Vagina (tissue), 2 donors: ENCODE results near the gene ISOC2. TPM values are rescaled to one million over a fixed set of nuclear protein-coding genes. Genes with fewer than 3 reads are reported as not detected.

ENCODE experiments used
- DNase-seq, 2 donors: peaks; one replicate each; pipeline ENCODE4 v3.0.0-alpha.2; 2017; ENCODE audit errors: extremely low spot score in 2 of 2
- H3K27ac ChIP-seq: fragments of 200-600 bp; sonication (generic); one replicate; pipeline ENCODE4 v1.5.1; 2019
- H3K27me3 ChIP-seq: fragments of 200-600 bp; sonication (generic); one replicate; pipeline ENCODE4 v1.5.1; 2019
- H3K36me3 ChIP-seq, 2 donors: fragments of 200-600 bp; sonication (generic); one replicate each; pipeline ENCODE4 v1.5.1; 2017 to 2019
- H3K4me1 ChIP-seq: fragments of 200-600 bp; sonication (generic); one replicate; pipeline ENCODE4 v1.5.1; 2019
- H3K4me3 ChIP-seq, 2 donors: fragments of 200-600 bp; sonication (generic); 1 replicate in 1 of 2; 2 replicates in 1 of 2; pipeline ENCODE4 v1.5.1; 2016 to 2019
- H3K9me3 ChIP-seq: fragments of 200-600 bp; sonication (generic); one replicate; pipeline ENCODE4 v1.5.1; 2019
- CTCF ChIP-seq, 3 experiments: fragments of 450-650 bp in 2 of 3; fragments of 200-600 bp in 1 of 3; sonication (generic) in 1 of 3; IDR thresholded peaks; one replicate each; pipeline ENCODE4 v1.5.1; 2017 to 2019; ENCODE audit warnings: antibody characterized with exemption in 3 of 3, mild to moderate bottlenecking in 2 of 3, moderate library complexity in 2 of 3
- POLR2A ChIP-seq, 2 donors: fragments of 450-650 bp; IDR thresholded peaks; one replicate each; pipeline ENCODE4 v1.6.1; 2017; ENCODE audit warnings: antibody characterized with exemption in 2 of 2, mild to moderate bottlenecking in 2 of 2, moderate library complexity in 2 of 2
- POLR2AphosphoS5 ChIP-seq, 2 donors: sonication (generic); formaldehyde crosslinking; IDR thresholded peaks; one replicate each; pipeline ENCODE4 v1.9.0; 2017; ENCODE audit warnings: antibody characterized with exemption in 2 of 2, mild to moderate bottlenecking in 2 of 2, low read depth in 1 of 2; ENCODE audit not compliant: insufficient read depth in 1 of 2
- intact Hi-C: fragments of 100-400 bp; cut with DNase I; formaldehyde crosslinking; loops from one replicate; pipeline ENCODE4 v1.15.1; 2023
- total RNA-seq: library from RNA; depleted of rRNA; stranded (reverse); fragments of >200 nt; gene quantifications from one replicate; pipeline ENCODE4 v1.2.3, GENCODE V29; 2016

Gene ISOC2
- total RNA-seq, 1 donor from 2014 or later: 61.4 TPM

GRCh38 chr19:55446060-55446459 is 15.4 kb downstream of the ISOC2 start:
- intact Hi-C loops: no loop called here
- no peaks in the 10 kb centered on the region for H3K36me3 ChIP-seq
- no peak overlapping the region for H3K4me3 ChIP-seq
- peaks cover 10% of the 10 kb centered on the region for H3K27me3 ChIP-seq
- H3K27ac ChIP-seq: no peak overlapping the region
- no peaks in the 10 kb centered on the region for H3K9me3 ChIP-seq
- H3K4me1 ChIP-seq: peaks cover 18% of the 10 kb centered on the region
- TF ChIP-seq POLR2AphosphoS5 (IDR thresholded peaks at IDR 0.05; ENCODE audit: insufficient read depth in 1 of 2, low read depth in 1 of 2) (peak in 1 of 2 donors; percentile 53), CTCF (IDR thresholded peaks at IDR 0.05) (no peak)
- no peak for DNase-seq

- intact Hi-C loops: no loop called here
- H3K4me1 ChIP-seq: peaks cover 28% of the 10 kb centered on the region
- H3K27me3 ChIP-seq: peaks cover 16% of the 10 kb centered on the region
- TF ChIP-seq POLR2AphosphoS5 (IDR thresholded peaks at IDR 0.05; ENCODE audit: insufficient read depth in 1 of 2, low read depth in 1 of 2) (no peak), POLR2A (IDR thresholded peaks at IDR 0.05) (no peak), CTCF (IDR thresholded peaks at IDR 0.05) (no peak)
- no peak overlapping the region for H3K4me3 ChIP-seq
- DNase-seq: no peak
- H3K36me3 ChIP-seq: no peaks in the 10 kb centered on the region
- H3K27ac ChIP-seq: no peak overlapping the region
- H3K9me3 ChIP-seq: no peaks in the 10 kb centered on the region
Observed at GRCh38 chr19:55444646-55445045, 16.8 kb downstream of the ISOC2 start.

- peaks cover 21% of the 10 kb centered on the region for H3K27me3 ChIP-seq
- H3K36me3 ChIP-seq: no peaks in the 10 kb centered on the region
- intact Hi-C loops: no loop called here
- H3K9me3 ChIP-seq: no peaks in the 10 kb centered on the region
- no peak overlapping the region for H3K4me3 ChIP-seq
- DNase-seq: no peak
- H3K27ac ChIP-seq: no peak overlapping the region
- TF ChIP-seq POLR2A (IDR thresholded peaks at IDR 0.05) (no peak), CTCF (IDR thresholded peaks at IDR 0.05) (no peak), POLR2AphosphoS5 (IDR thresholded peaks at IDR 0.05; ENCODE audit: insufficient read depth in 1 of 2, low read depth in 1 of 2) (no peak)
- H3K4me1 ChIP-seq: peaks cover 28% of the 10 kb centered on the region
Observed at GRCh38 chr19:55443824-55444480, 17.5 kb downstream of the ISOC2 start.

- no peaks in the 10 kb centered on the region for H3K36me3 ChIP-seq
- DNase-seq: no peak
- H3K4me3 ChIP-seq: no peak within 1 kb of the TSS
- no peak within 1 kb of the TSS for H3K27ac ChIP-seq
- H3K27me3 ChIP-seq: peaks cover 21% of the 10 kb centered on the region
- no peaks in the 10 kb centered on the region for H3K9me3 ChIP-seq
- TF ChIP-seq POLR2AphosphoS5 (IDR thresholded peaks at IDR 0.05; ENCODE audit: insufficient read depth in 1 of 2, low read depth in 1 of 2): no peak
- no peak for TF ChIP-seq CTCF (IDR thresholded peaks at IDR 0.05)
- no peak for TF ChIP-seq POLR2A (IDR thresholded peaks at IDR 0.05)
- H3K4me1 ChIP-seq: peaks cover 28% of the 10 kb centered on the region
- intact Hi-C loops: no loop called here
Observed at GRCh38 chr19:55443045-55443823, 18.2 kb downstream of the ISOC2 start, which contains the start of gene SHISA7. SHISA7 (minus strand) TSS chr19:55443300; CDS start chr19:55442863, 437 bp downstream.
